ENCODE data around the gene TSPAN31.
A peak's percentile ranks its signal among the peaks of the same experiment; 100 is the strongest.
"Not testable (repeated sequence)": the region's sequence is repeated elsewhere in the genome, so short reads cannot be mapped to it uniquely, and the experiment has no call there.

The TSPAN31 gene

GRCh38 chr12:57744777-57745484 lies at the start of gene TSPAN31:
TSS of gene TSPAN31 (plus strand) at chr12:57745039. CDS start at chr12:57745155, 116 bp downstream.
- peak; percentile 87 to 90 for ATAC-seq

GRCh38 chr12:57695770-57696432 lies 48.9 kb upstream of the TSPAN31 start:
- ATAC-seq, result no peak

GRCh38 chr12:57697076-57697475 lies 47.8 kb upstream of the TSPAN31 start:
- ATAC-seq, result no peak

- no peak for ATAC-seq
Observed at GRCh38 chr12:57698414-57698813, 46.4 kb upstream of the TSPAN31 start.

GRCh38 chr12:57700317-57700716 lies 44.5 kb upstream of the TSPAN31 start:
- ATAC-seq, result no peak

GRCh38 chr12:57707250-57707649 lies 37.6 kb upstream of the TSPAN31 start:
- no peak for ATAC-seq

GRCh38 chr12:57708296-57708695 lies 36.5 kb upstream of the TSPAN31 start:
- no peak for ATAC-seq

- ATAC-seq, result no peak
Observed at GRCh38 chr12:57712701-57713100, 32.1 kb upstream of the TSPAN31 start.

- ATAC-seq, result no peak
Observed at GRCh38 chr12:57713209-57713608, 31.6 kb upstream of the TSPAN31 start.

- ATAC-seq, result not testable (repeated sequence)
Observed at GRCh38 chr12:57715036-57715748, 29.6 kb upstream of the TSPAN31 start.

GRCh38 chr12:57715786-57716185 lies 29.1 kb upstream of the TSPAN31 start:
- no peak for ATAC-seq

GRCh38 chr12:57716305-57716704 lies 28.5 kb upstream of the TSPAN31 start:
- ATAC-seq, result no peak

- ATAC-seq, result no peak
Observed at GRCh38 chr12:57717131-57717530, 27.7 kb upstream of the TSPAN31 start.

GRCh38 chr12:57717846-57718640 lies 26.8 kb upstream of the TSPAN31 start:
- ATAC-seq, result no peak

GRCh38 chr12:57718641-57719528 lies 26.0 kb upstream of the TSPAN31 start:
- no peak for ATAC-seq

- no peak for ATAC-seq
Observed at GRCh38 chr12:57719777-57720605, 24.8 kb upstream of the TSPAN31 start.

GRCh38 chr12:57720606-57721595 lies 23.9 kb upstream of the TSPAN31 start:
- ATAC-seq, result no peak

- not testable (repeated sequence) for ATAC-seq
Observed at GRCh38 chr12:57721846-57722608, 22.8 kb upstream of the TSPAN31 start.
